SU-DHL-6 (cell line): ENCODE measurements around the gene THEM4.

Source experiments
- H2AFZ ChIP-seq: fragments of 200-600 bp; sonication (generic); 2 replicates; pipeline ENCODE4 v1.6.1; 2014; ENCODE audit warnings: low read depth, mild to moderate bottlenecking, moderate library complexity, mixed read lengths, antibody characterized with exemption, low read length; ENCODE audit not compliant: severe bottlenecking
- H3F3A ChIP-seq: fragments of 200-600 bp; shearing (Covaris generic); 2 replicates; pipeline ENCODE4 v1.6.0; 2016; ENCODE audit warnings: antibody characterized with exemption, mild to moderate bottlenecking; ENCODE audit not compliant: insufficient read depth
- H3K27ac ChIP-seq: fragments of 200-600 bp; sonication (generic); 2 replicates; pipeline ENCODE4 v1.5.1; 2016; ENCODE audit warnings: low read depth, mild to moderate bottlenecking, low read length, moderate library complexity, mixed read lengths
- H3K27me3 ChIP-seq: fragments of 200-600 bp; sonication (generic), shearing (Covaris generic); 2 replicates; pipeline ENCODE4 v1.6.0; 2014; ENCODE audit warnings: mild to moderate bottlenecking, low read length
- H3K36me3 ChIP-seq: fragments of 200-600 bp; sonication (generic); 2 replicates; pipeline ENCODE4 v1.6.1; 2014; ENCODE audit warnings: mild to moderate bottlenecking, low read length, mixed read lengths
- H3K4me2 ChIP-seq: fragments of 300-600, 200-600 bp; shearing (Covaris generic), sonication (generic); 2 replicates; pipeline ENCODE4 v1.6.0; 2014; ENCODE audit warnings: low read length, low read depth, mild to moderate bottlenecking; ENCODE audit not compliant: poor library complexity, severe bottlenecking
- H3K4me3 ChIP-seq: fragments of 200-600 bp; sonication (generic); 2 replicates; pipeline ENCODE4 v1.5.1; 2014; ENCODE audit warnings: antibody characterized with exemption, low read length, mild to moderate bottlenecking, mixed read lengths; ENCODE audit not compliant: insufficient read depth, poor library complexity, severe bottlenecking
- H3K79me2 ChIP-seq: fragments of 200-600 bp; sonication (generic); 2 replicates; pipeline ENCODE4 v1.6.1; 2014; ENCODE audit warnings: mild to moderate bottlenecking, low read length, moderate library complexity; ENCODE audit not compliant: insufficient read depth
- H3K9ac ChIP-seq: fragments of 200-600 bp; sonication (generic); 2 replicates; pipeline ENCODE4 v1.7.0; 2014; ENCODE audit warnings: mild to moderate bottlenecking, low read length
- H3K9me2 ChIP-seq: fragments of 200-600 bp; sonication (generic); replicated peaks from 2 replicates; pipeline ENCODE4 v1.6.1; 2014; ENCODE audit warnings: low read length; ENCODE audit not compliant: insufficient read depth
- H3K9me3 ChIP-seq: fragments of 200-600 bp; sonication (generic); 2 replicates; pipeline ENCODE4 v1.6.1; 2014; ENCODE audit warnings: low read length, mixed read lengths; ENCODE audit not compliant: insufficient read depth
- H4K20me1 ChIP-seq: fragments of 200-600 bp; sonication (generic); 2 replicates; pipeline ENCODE4 v1.6.1; 2014; ENCODE audit warnings: low read depth, mild to moderate bottlenecking, antibody characterized with exemption, low read length, moderate library complexity, mixed read lengths
- CTCF ChIP-seq: fragments of 200-600 bp; sonication (generic); IDR thresholded peaks from one replicate; pipeline ENCODE4 v1.5.1; 2017; ENCODE audit warnings: antibody characterized with exemption, mild to moderate bottlenecking, low read length, moderate library complexity; ENCODE audit not compliant: insufficient read depth, poor library complexity, severe bottlenecking
- EZH2phosphoT487 ChIP-seq: fragments of 200-600 bp; sonication (generic), shearing (Covaris generic); conservative IDR thresholded peaks from 2 replicates; pipeline ENCODE4 v1.6.1; 2018; ENCODE audit warnings: mild to moderate bottlenecking, antibody characterized with exemption, low read length, moderate library complexity, mixed read lengths

The THEM4 gene

GRCh38 chr1:151934048-151934493 lies 24.8 kb upstream of the THEM4 start:
- Histone ChIP-seq H3K27me3 (no peaks in the 10 kb centered on the region), H3K36me3 (no peaks in the 10 kb centered on the region), H3K27ac (no peak overlapping the region), H2AFZ (no peak overlapping the region), H3K4me3 (no peak overlapping the region), H3K4me2 (peak overlapping the region; percentile 11), H3K9ac (no peak overlapping the region), H3F3A (no peaks in the 10 kb centered on the region), H4K20me1 (no peaks in the 10 kb centered on the region), H3K9me2 (no peaks in the 10 kb centered on the region), H3K79me2 (no peaks in the 10 kb centered on the region), H3K9me3 (no peaks in the 10 kb centered on the region)
- TF ChIP-seq CTCF (peak; percentile 62), EZH2phosphoT487 (no peak)

- Histone ChIP-seq H3K4me2 (no peak overlapping the region), H3K9ac (no peak overlapping the region), H3K79me2 (no peaks in the 10 kb centered on the region), H3K36me3 (no peaks in the 10 kb centered on the region), H3K4me3 (no peak overlapping the region), H2AFZ (no peak overlapping the region), H3K9me2 (no peaks in the 10 kb centered on the region), H3F3A (peaks cover 15% of the 10 kb centered on the region), H3K27me3 (no peaks in the 10 kb centered on the region), H4K20me1 (no peaks in the 10 kb centered on the region), H3K9me3 (no peaks in the 10 kb centered on the region), H3K27ac (no peak overlapping the region)
- TF ChIP-seq EZH2phosphoT487 (no peak), CTCF (no peak)
Measured at GRCh38 chr1:151924691-151925587, 15.6 kb upstream of the THEM4 start.

- Histone ChIP-seq H3K9ac (no peak overlapping the region), H3K36me3 (no peaks in the 10 kb centered on the region), H4K20me1 (no peaks in the 10 kb centered on the region), H3K4me2 (no peak overlapping the region), H3K27ac (no peak overlapping the region), H3K4me3 (no peak overlapping the region), H3K27me3 (no peaks in the 10 kb centered on the region), H2AFZ (no peak overlapping the region), H3K9me3 (no peaks in the 10 kb centered on the region), H3K79me2 (no peaks in the 10 kb centered on the region), H3K9me2 (no peaks in the 10 kb centered on the region), H3F3A (peaks cover 15% of the 10 kb centered on the region)
- TF ChIP-seq EZH2phosphoT487: no peak
- TF ChIP-seq CTCF: no peak
Measured at GRCh38 chr1:151923422-151923821, 14.1 kb upstream of the THEM4 start.
